GM18909 (cell line): ENCODE measurements around the gene FXYD4.
A peak's percentile ranks its signal among the peaks of the same experiment; 100 is the strongest.

Experiments
- ATAC-seq: cut with Tn5 transposase; IDR thresholded peaks from one replicate; pipeline ENCODE4 v1.9.1; 2021; ENCODE audit warnings: mild to moderate bottlenecking; ENCODE audit not compliant: unreplicated experiment, poor library complexity

The FXYD4 gene

GRCh38 chr10:43342279-43343125 is 28.9 kb upstream of the FXYD4 start:
- no peak for ATAC-seq

DNA sequence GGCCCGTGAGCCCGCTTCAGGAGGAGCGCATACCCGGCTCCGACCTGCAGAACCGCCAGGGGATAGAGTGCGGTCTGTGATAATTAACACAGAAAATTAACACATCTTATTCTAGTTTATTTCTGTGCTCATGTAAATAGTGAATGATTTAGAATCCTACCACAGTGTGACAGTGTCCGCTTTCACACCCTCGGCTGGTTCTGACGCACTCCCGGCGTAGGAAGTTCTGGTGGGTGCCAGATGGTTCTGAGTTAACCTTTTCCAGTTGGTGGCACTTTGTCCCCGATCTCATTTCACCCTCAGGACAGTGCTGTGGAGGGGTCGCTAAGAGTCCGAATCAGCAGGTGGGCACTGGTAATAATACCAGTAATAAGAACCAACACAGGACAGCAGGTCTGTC is 28.3 kb upstream of the FXYD4 start:
- no peak for ATAC-seq

DNA sequence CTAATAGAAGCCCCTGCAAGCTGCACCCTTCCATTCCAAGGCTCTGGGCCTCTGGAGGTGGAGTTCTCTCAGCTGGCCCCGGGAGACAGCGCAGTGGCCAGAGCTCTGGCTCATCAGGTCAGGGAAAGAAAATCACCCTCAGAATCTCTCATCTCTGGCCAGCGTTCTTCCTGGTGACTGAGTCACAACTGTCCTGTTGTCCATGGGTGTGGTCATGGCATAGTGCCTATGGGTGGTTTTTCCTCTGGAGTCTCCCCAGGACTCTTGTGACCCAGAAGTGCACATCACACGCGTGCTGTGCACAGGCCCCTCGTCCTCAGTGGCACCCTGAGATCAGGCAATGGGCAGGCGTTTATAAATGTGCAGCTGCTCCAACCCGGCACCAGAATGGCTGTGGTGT is 27.4 kb upstream of the FXYD4 start:
- no peak for ATAC-seq

- no peak for ATAC-seq
Measured at GRCh38 chr10:43347997-43348396, 23.4 kb upstream of the FXYD4 start.

DNA sequence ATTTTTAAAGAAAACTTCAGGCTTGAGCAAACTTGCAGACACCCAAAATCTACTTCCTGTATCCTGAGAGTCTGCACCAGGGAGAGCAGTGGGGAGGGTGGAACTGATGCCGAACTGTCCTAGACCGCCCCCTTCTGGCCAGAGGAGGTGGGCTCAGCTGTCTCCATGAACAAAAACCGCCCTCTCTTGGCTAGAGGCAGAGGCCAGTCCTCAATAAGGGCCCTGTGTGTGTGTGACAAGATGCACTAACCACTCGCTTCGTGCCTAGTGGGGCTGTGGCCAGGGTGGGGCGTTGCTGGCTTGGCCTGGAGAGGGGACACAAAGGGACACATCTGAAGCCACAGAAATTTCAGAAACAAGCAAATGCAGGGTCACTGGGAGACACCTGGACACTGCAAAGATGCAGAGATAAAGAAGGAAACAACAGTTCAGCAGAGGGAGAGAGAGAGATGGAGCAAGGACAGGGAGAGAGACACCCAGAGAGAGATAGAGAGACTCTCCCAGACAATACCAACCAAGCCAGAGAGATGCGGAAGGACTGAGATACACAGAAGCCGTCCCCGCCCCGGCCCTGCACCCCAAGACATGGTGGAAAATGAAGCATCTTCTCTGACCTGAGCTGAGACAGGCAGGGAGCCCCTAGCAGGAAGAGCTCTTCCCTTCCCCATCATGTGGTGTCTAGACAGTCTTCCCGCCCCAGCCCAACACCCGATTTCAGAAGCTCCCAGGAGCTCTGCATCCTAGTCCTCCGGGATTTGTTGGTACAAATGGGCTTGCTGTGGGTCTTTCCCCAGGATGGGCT is 22.7 kb upstream of the FXYD4 start:
- peak; percentile 99 for ATAC-seq

DNA sequence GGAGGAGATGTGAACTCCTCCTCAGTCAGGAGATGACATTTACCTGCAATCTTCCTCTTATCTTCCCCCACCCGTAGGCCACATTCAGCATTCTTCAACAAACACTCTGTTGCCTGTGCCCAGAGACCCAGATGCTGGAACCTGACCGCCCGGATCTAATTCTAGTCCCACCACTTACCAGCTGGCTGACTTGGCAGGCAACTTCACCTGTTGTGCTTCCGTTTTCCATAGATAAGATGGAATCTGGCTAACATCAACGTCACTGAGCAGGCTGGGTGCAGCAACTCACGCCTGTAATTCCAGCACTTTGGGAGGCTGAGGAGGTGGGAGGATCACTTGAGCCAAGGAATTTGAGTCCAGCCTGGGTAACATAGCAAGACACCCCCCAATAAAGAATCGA is 21.3 kb upstream of the FXYD4 start:
- ATAC-seq, result no peak

- no peak for ATAC-seq
Measured at GRCh38 chr10:43350686-43351085, 20.8 kb upstream of the FXYD4 start.

GRCh38 chr10:43351301-43351700 is 20.1 kb upstream of the FXYD4 start:
- no peak for ATAC-seq

GRCh38 chr10:43352951-43353350 is 18.5 kb upstream of the FXYD4 start:
- no peak for ATAC-seq

GRCh38 chr10:43353495-43354329 is 17.7 kb upstream of the FXYD4 start:
- ATAC-seq, result no peak

- ATAC-seq, result no peak
Measured at GRCh38 chr10:43354330-43354635, 17.2 kb upstream of the FXYD4 start.

- no peak for ATAC-seq
Measured at GRCh38 chr10:43354879-43355380, 16.5 kb upstream of the FXYD4 start.

GRCh38 chr10:43355749-43356371 is 15.6 kb upstream of the FXYD4 start:
- ATAC-seq, result no peak

DNA sequence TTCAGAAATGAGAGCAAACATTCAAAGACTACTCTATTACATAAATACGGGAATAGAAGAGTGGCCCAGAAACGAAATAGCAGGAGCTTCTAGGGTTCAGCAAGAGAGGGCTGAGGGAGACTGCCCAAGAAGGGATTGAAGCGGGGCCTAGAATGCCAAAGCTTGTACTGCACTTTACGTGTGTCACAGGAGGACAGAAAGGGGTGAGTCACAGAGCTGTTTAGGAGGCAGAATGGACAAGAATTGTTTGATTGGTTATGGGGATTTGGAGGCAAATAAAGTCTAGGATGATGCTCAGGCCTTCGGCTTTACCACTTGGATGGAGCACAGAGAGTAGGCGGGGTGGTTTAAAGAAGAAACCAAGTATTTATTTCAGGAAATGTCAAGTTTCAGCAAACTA is 11.3 kb upstream of the FXYD4 start:
- ATAC-seq, result no peak

GRCh38 chr10:43361547-43362190 is 9.8 kb upstream of the FXYD4 start:
- no peak for ATAC-seq

DNA sequence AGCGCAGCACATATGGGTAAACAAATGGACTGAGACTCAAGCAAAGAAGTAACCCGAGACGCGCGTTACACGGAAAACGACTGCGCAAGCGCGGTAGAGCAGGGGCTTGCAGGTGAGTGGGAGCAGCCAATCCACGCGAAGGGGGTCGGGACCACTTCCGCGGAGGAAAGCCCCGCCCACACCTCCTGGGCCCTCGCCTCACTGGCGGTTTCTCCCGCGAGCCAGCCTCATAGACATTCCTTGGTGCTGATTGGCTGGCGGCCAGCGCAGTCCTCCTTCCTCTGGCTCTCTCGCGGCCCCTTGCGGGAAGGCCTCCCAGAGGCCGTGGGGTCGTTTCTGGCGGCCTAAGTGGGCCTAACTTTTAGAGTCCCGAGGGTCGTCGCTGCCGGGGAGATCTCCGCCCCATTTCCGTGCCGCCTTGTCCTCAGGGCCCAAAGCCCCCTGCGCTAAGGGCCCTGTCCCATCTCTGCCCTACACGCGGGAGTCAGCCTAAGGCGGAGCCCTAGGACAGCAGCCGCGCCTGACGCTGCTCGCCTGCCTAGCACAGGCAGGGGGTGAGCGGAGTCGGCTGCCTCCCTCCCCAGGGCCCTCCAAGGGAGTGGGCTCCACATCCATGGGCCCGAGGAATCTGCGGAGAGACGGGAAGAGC is 9.1 kb upstream of the FXYD4 start:
- peak; percentile 97 for ATAC-seq

DNA sequence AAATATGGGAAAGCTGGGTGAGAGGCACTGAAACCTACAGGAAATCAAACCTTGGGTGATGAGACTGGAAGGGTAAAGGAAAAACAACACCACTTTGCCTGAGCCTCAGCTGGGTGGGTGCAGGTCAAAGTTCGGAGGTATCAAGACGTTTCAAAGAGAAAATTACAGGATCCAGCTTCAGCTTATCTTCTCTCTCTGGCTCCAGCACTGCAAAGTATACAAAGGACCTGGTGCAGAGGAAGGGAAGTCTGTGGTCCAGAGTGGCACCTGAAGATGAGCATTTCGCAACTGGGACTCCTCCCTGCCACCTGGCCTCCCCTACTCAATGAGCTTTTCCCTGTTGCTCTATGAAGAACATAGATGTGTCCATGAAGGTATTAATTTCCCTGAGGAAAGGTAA is 6.4 kb upstream of the FXYD4 start:
- ATAC-seq, result no peak

- ATAC-seq, result no peak
Measured at GRCh38 chr10:43369921-43370320, 1.5 kb upstream of the FXYD4 start.

DNA sequence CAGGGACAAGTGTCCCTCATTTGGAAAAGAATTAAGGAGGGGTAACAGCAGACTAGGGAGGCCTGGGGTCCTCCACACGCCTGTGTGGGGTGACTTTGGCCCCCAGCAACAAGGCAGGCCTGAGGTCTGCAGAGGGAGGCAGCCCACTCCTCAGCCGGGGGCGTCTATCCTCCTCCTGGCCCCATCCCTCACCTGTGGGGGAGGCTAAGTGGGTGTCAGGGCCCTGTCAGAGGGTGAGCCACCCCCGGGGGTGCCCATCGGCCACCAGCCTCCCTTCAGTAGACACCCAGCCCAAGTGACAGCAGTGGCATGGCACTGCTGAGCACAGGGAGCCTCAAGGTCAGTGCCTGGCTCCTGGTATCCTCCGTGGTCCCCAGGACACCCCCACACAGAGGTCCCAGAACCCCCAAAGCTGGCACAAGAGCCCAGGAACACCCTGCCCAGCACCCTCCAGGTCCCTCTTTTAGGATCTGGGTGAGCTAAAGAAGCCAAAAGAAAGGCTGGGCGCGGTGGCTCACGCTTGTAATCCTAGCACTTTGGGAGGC is 693 bp upstream of the FXYD4 start:
- no peak for ATAC-seq
